GM13976 (cell line): Measurements from ENCODE around the gene CSNK1E.

Experiments used
- DNase-seq: peaks from one replicate; pipeline ENCODE4 v3.0.0; 2012; ENCODE audit warnings: low spot score
- in situ Hi-C: fragments of 300-500 bp; cut with MboI; formaldehyde crosslinking; loops from one replicate; pipeline ENCODE4 v1.12.0; 2022; ENCODE audit warnings: low sequenced_read_pairs, mixed read lengths, inconsistent platforms; ENCODE audit not compliant: unreplicated experiment
- TF ChIP-seq, protein P1 (sequence below): IDR thresholded peaks from 2 replicates; pipeline ENCODE4 v1.5.1; 2012; ENCODE audit warnings: borderline replicate concordance, mild to moderate bottlenecking; ENCODE audit not compliant: insufficient read depth; ENCODE audit errors: extremely low read depth, missing control alignments, control extremely low read depth

The CSNK1E gene

DNA sequence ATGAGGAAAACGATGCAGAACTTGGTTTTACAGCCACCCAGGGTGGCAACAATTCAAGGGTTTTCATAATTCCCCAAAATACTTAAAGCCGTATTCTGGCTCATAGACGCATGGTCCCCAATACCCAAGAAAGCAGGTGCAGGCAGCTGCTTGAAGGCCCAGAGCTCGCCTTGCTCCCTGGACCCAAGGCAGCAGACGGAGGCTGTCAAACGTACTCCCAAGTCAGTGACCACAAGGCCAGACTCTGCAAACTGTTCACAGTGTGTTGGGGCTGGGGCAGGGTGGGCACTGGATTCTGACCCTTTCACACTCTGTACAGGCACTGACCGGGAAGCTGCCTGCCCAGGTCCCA is 65.9 kb downstream of the CSNK1E start:
- TF ChIP-seq, protein P1, sequence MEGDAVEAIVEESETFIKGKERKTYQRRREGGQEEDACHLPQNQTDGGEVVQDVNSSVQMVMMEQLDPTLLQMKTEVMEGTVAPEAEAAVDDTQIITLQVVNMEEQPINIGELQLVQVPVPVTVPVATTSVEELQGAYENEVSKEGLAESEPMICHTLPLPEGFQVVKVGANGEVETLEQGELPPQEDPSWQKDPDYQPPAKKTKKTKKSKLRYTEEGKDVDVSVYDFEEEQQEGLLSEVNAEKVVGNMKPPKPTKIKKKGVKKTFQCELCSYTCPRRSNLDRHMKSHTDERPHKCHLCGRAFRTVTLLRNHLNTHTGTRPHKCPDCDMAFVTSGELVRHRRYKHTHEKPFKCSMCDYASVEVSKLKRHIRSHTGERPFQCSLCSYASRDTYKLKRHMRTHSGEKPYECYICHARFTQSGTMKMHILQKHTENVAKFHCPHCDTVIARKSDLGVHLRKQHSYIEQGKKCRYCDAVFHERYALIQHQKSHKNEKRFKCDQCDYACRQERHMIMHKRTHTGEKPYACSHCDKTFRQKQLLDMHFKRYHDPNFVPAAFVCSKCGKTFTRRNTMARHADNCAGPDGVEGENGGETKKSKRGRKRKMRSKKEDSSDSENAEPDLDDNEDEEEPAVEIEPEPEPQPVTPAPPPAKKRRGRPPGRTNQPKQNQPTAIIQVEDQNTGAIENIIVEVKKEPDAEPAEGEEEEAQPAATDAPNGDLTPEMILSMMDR: no peak

DNA sequence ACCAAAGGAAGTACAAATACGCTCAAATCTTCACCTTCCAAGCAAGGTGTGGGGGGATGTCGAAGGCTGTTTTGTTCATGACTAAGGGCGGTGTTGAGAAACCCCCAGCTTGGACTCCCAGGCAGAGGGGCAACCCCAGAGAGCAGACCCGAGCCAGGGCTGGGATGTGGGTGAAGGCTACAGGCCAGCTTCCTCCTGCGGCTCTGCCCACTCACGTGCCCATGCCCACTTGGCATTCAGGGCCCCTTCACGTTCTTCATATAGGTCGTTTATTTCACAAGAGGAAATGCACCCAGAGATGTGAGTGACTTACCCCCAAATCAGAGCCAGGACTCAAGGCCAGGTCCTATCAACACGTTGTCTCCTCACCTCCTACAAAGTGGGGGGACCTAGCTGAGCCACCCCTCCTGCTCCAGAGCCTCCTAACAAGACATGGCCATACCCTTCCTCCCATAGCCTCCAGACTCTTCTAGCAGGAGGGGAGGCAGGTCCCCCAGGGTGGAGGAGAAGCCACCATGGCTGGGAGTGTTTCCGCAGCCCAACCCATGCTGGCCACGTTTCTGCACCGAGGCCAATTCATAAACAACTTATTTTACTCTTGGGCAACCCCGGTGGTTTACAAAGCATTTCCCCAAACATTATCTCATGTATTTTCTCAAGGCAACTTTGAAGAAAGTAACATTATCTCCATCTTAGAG is 66.4 kb downstream of the CSNK1E start:
- DNase-seq: no peak
- TF ChIP-seq, protein P1: no peak
- in situ Hi-C loops: no loop called here

More for the DNA sequence above, 65.9 kb downstream of the CSNK1E start:
- no peak for DNase-seq
- in situ Hi-C loops: no loop called here

DNA sequence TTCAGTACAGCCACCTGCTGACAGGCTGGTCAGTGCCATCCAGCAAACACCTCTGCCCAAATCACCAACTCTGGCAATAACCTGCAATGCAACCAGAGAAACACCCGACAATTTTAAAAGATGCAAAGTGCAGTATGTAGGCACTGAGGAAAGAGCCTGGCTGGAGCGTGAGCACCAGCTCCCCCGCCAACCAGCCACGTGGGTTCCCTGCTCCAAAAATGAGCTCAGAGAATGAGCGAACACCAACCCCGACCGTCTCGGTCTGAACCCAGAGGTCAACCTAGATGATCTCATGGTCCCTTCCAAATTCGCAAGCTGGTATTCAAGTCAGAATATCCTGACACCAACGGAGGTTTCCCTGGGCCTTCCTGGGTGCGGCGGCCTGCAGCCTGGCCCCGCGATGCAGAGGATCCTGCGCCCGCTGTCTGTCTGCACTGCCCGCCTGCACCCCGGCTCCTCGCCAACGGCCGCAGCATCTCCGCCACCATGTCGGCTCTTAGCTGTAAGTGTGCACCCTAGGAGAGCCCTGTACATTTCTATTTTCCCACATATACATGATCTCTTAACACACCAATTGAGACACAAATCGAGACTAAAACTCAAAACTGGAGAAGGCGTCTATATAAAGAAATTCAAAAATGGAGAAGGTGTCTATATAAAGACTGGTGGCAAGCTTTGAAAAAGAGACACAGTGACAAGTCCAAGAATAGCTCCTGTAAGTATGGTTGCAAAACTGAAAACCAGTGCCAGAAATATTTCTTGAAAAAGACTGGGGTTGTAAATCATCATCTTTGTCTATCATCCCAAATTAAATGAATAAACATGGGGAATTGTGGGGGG is 67.2 kb downstream of the CSNK1E start:
- TF ChIP-seq, protein P1: no peak
- no peak for DNase-seq
- in situ Hi-C loops: no loop called here

DNA sequence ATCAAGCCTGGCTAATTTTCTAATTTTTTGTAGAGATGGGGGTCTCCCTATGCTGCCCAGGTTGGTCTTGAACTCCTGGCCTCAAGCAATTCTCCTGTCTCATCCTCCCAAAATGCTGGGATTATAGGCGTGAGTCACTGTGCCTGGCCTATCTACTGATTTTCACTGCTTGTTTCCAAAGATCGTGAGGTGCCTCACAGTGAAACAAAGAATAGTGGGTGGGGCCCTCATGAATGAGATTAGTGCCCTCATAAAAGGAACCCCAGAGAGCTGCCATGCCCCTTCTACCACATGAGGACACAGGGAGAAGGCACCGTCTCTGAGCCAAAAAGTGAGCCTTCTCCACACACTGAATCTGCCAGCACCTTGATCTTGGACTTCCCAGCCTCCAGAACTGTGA is 67.9 kb downstream of the CSNK1E start:
- TF ChIP-seq, protein P1: no peak
- no peak for DNase-seq
- in situ Hi-C loops: no loop called here

DNA sequence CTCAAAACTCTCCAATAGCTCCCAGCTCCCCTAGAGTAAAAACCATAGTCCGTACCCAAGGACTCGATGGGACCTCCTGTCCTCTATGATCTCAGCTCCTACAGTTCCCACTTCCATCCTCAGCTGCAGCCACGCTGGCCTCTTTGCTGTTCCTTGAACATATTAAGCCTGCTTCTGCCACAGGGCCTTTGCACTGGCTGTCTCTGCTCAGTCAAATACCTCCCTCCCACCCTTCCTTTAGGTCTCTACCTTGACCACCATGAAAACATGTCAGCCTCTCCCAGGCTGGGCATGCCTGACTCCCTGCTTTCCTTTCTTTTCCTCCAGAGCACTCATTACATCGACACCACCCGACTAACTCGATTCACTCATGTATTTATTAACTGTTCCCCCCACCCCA is 69.0 kb downstream of the CSNK1E start:
- TF ChIP-seq, protein P1: no peak
- no peak for DNase-seq
- in situ Hi-C loops: no loop called here

DNA sequence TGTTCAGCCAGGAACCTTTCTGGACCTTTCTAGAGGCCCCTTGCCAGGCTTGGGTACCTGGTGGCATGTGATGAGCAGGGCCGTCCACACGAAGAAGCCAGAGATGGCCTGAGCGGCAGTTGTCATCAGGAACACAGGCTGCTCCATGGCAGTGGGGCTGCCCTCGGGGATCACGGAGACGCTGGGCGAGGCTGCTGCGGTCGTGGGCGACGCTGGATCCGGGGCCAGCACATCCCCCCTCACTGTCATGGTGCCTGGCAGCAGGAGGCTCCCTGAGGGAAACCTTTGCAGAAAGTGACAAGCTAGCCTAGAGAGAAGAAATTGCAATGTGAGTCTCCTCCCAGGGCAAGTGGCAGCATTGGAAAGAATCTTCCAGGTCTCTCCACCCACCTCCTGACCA is 69.5 kb downstream of the CSNK1E start:
- TF ChIP-seq, protein P1: no peak
- in situ Hi-C loops: no loop called here
- DNase-seq: no peak
